Measurements from ENCODE around the gene LRRC74A. TPM values are rescaled to one million over a fixed set of nuclear protein-coding genes. Genes with fewer than 3 reads are reported as not detected.

LRRC74A gene
- polyA plus RNA-seq, 1 of the 3 experiments (the other 2 are of a cell fraction), result not detected

- TF ChIP-seq GATA2 (CRISPR knock-in tag; IDR thresholded peaks at IDR 0.05) (no peak), MXI1 (IDR thresholded peaks at IDR 0.05; ENCODE audit: low read depth, low read length) (no peak), RFX5 (IDR thresholded peaks at IDR 0.05; ENCODE audit: low read length) (no peak), RAD21 (IDR thresholded peaks at IDR 0.05; ENCODE audit: low read length) (no peak)
- H3K4me3 ChIP-seq (ENCODE audit: low read depth in 2 of 2, low read length in 1 of 2), result no peak overlapping the region
- H3F3A ChIP-seq (replicated peaks; ENCODE audit: insufficient read depth), result no peaks in the 10 kb centered on the region
- H3K9ac ChIP-seq, result no peak overlapping the region
- peak overlapping the region in 1 of 2 experiments; percentile 50; a peak in 1 of 4 replicates for H3K27ac ChIP-seq (ENCODE audit: low read depth in 2 of 2, low read length in 1 of 2)
- CTCF ChIA-PET, result interaction anchor here (3.8 to 7.7 kb wide), 2 partner anchors 11 to 71 kb away, joined by 19 to 147 read pairs; no protein-coding TSS in a partner anchor
- peaks cover 0 to 20% of the 10 kb centered on the region in 2 experiments for H3K36me3 ChIP-seq (replicated peaks in 1 of 2; ENCODE audit: control insufficient read depth in 1 of 2, insufficient read depth in 2 of 2, low read length in 1 of 2)
- no peaks in the 10 kb centered on the region for H3K27me3 ChIP-seq (ENCODE audit: insufficient read depth)
- no peak overlapping the region for H2AFZ ChIP-seq (ENCODE audit: low read depth)
- no peaks in the 10 kb centered on the region for H3K79me2 ChIP-seq (ENCODE audit: insufficient read depth)
- H3K4me2 ChIP-seq, result 0 out of 2 replicates have a peak overlapping the region, but pooled peaks have one; percentile 19
- no peaks in the 10 kb centered on the region for H3K9me2 ChIP-seq
- peaks cover 14 to 44% of the 10 kb centered on the region in 2 experiments; a peak in 2 of 4 replicates for H3K4me1 ChIP-seq (ENCODE audit: control insufficient read depth in 1 of 2, insufficient read depth in 2 of 2, low read depth in 1 of 2, low read length in 1 of 2)
- no peaks in the 10 kb centered on the region for H4K20me1 ChIP-seq (ENCODE audit: insufficient read depth)
- no peaks in the 10 kb centered on the region for H3K9me3 ChIP-seq
- POLR2A ChIA-PET, result interaction anchor here (0.8 to 2.4 kb wide), 3 partner anchors 20 to 71 kb away, joined by 3 to 6 read pairs (median 5); partner anchors contain the start of gene ANGEL1
- DNase-seq, result no peak
- 79% methylated on average over 2 of the region's 2 CpGs for WGBS (ENCODE audit: low lambda C conversion rate)
These were observed 44.6 kb upstream of the LRRC74A start for GRCh38 chr14:76781648-76782051.

DNA sequence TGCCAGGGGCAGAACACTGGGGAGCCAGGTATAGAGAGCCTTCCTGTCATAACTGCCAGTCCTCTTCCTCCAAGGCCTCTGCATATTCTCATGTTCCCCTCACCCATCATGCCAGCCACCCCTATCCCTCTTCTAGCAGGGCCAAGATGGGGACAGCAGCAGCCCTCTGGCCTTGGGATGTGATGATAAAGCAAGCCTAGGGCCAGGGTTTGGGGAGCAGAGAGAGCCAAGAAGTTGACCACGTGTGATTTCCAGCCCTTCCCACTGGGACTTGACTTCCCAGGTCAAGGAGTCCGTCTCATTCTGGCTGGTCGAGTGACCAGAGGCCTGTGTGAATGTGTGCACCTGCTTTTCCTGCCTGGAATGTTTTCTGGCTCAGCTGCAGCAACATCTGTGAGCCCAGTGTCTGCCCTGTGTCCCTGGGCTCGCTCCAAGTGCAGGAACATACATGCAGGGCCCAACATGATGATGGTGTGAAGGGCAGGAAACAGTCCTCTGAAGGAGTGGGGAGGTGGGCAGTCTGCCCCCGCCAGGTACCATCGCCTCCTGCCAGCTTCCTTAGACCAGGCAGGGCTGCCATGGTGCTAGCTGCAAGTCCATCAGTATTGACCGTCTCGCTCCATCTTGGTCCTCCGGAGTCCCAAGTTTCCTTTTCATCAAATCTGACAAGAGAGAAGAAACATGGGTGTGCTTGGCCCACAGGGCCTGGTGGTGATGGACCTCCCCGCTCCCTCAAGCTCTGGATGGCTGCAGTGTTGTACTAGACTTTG, 43.9 kb upstream of the LRRC74A start:
- no peak for DNase-seq
- Histone ChIP-seq H3K4me3 (ENCODE audit: low read depth in 2 of 2, low read length in 1 of 2) (no peak overlapping the region), H4K20me1 (ENCODE audit: insufficient read depth) (no peaks in the 10 kb centered on the region), H3K36me3 (replicated peaks in 1 of 2; ENCODE audit: control insufficient read depth in 1 of 2, insufficient read depth in 2 of 2, low read length in 1 of 2) (peaks cover 0 to 25% of the 10 kb centered on the region in 2 experiments), H3K27ac (ENCODE audit: low read depth in 2 of 2, low read length in 1 of 2) (peak overlapping the region in 1 of 2 experiments; percentile 50; a peak in 1 of 4 replicates), H3K4me1 (ENCODE audit: control insufficient read depth in 1 of 2, insufficient read depth in 2 of 2, low read depth in 1 of 2, low read length in 1 of 2) (peaks cover 14 to 44% of the 10 kb centered on the region in 2 experiments; a peak in 2 of 4 replicates), H3K79me2 (ENCODE audit: insufficient read depth) (no peaks in the 10 kb centered on the region), H3K4me2 (no peak overlapping the region), H3K9ac (no peak overlapping the region), H2AFZ (ENCODE audit: low read depth) (no peak overlapping the region), H3F3A (replicated peaks; ENCODE audit: insufficient read depth) (no peaks in the 10 kb centered on the region), H3K9me3 (no peaks in the 10 kb centered on the region), H3K27me3 (ENCODE audit: insufficient read depth) (no peaks in the 10 kb centered on the region), H3K9me2 (no peaks in the 10 kb centered on the region)
- TF ChIP-seq TEAD4 (IDR thresholded peaks at IDR 0.05; ENCODE audit: borderline replicate concordance, insufficient read depth) (no peak), RCOR1 (IDR thresholded peaks at IDR 0.05; ENCODE audit: low read length) (no peak)
- 93% methylated on average over 7 of the region's 10 CpGs for WGBS (ENCODE audit: low lambda C conversion rate)
- ChIA-PET POLR2A (interaction anchor here (0.8 to 2.4 kb wide), 2 partner anchors 20 to 30 kb away, joined by 5 to 6 read pairs; partner anchors contain the start of gene ANGEL1), CTCF (interaction anchor here (1.4 to 7.7 kb wide), 3 partner anchors 10 to 72 kb away, joined by 6 to 147 read pairs (median 19); no protein-coding TSS in a partner anchor)

GRCh38 chr14:76782885-76783566, 43.2 kb upstream of the LRRC74A start:
- Histone ChIP-seq H3F3A (replicated peaks; ENCODE audit: insufficient read depth) (no peaks in the 10 kb centered on the region), H3K36me3 (replicated peaks in 1 of 2; ENCODE audit: control insufficient read depth in 1 of 2, insufficient read depth in 2 of 2, low read length in 1 of 2) (peaks cover 0 to 32% of the 10 kb centered on the region in 2 experiments), H3K79me2 (ENCODE audit: insufficient read depth) (no peaks in the 10 kb centered on the region), H3K27ac (ENCODE audit: low read depth in 2 of 2, low read length in 1 of 2) (no peak overlapping the region; a peak in 1 of 4 replicates), H3K4me3 (ENCODE audit: low read depth in 2 of 2, low read length in 1 of 2) (no peak overlapping the region), H3K4me2 (no peak overlapping the region), H3K27me3 (ENCODE audit: insufficient read depth) (no peaks in the 10 kb centered on the region), H2AFZ (ENCODE audit: low read depth) (no peak overlapping the region), H3K9ac (no peak overlapping the region), H3K9me2 (no peaks in the 10 kb centered on the region), H3K4me1 (ENCODE audit: control insufficient read depth in 1 of 2, insufficient read depth in 2 of 2, low read depth in 1 of 2, low read length in 1 of 2) (peaks cover 14 to 44% of the 10 kb centered on the region in 2 experiments; a peak in 2 of 4 replicates), H3K9me3 (no peaks in the 10 kb centered on the region), H4K20me1 (ENCODE audit: insufficient read depth) (no peaks in the 10 kb centered on the region)
- ChIA-PET POLR2A (interaction anchor here (2.4 kb wide), 1 partner anchor 29 kb away, joined by 6 read pairs; the partner anchor contains the start of gene ANGEL1), CTCF (interaction anchor here (0.6 to 7.7 kb wide), 4 partner anchors 11 to 73 kb away, joined by 3 to 147 read pairs (median 9); no protein-coding TSS in a partner anchor)
- WGBS (ENCODE audit: low lambda C conversion rate), result 91% methylated on average over 9 of the region's 9 CpGs
- DNase-seq, result no peak
- TF ChIP-seq TCF12 (IDR thresholded peaks at IDR 0.05) (no peak), RAD21 (IDR thresholded peaks at IDR 0.05; ENCODE audit: low read length) (no peak), IRF3 (IDR thresholded peaks at IDR 0.05; ENCODE audit: low read depth, low read length) (no peak), FOXJ3 (CRISPR knock-in tag; IDR thresholded peaks at IDR 0.05) (no peak), ZBTB33 (IDR thresholded peaks at IDR 0.05; ENCODE audit: borderline replicate concordance, low read depth) (no peak), GATA2 (CRISPR knock-in tag; IDR thresholded peaks at IDR 0.05) (no peak), NRF1 (IDR thresholded peaks at IDR 0.05; ENCODE audit: low read depth, low read length) (no peak), FOSL2 (IDR thresholded peaks at IDR 0.05; ENCODE audit: borderline replicate concordance, low read depth) (no peak), CHD2 (IDR thresholded peaks at IDR 0.05; ENCODE audit: low read length, partially characterized antibody) (no peak)
- TF ChIP-seq, protein P1, sequence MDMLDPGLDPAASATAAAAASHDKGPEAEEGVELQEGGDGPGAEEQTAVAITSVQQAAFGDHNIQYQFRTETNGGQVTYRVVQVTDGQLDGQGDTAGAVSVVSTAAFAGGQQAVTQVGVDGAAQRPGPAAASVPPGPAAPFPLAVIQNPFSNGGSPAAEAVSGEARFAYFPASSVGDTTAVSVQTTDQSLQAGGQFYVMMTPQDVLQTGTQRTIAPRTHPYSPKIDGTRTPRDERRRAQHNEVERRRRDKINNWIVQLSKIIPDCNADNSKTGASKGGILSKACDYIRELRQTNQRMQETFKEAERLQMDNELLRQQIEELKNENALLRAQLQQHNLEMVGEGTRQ (IDR thresholded peaks at IDR 0.05; ENCODE audit: borderline replicate concordance, low read depth, low read length), result no peak

All from SK-N-SH (cell line).